ENCODE measurements around the gene NHSL2. TPM values are rescaled to one million over a fixed set of nuclear protein-coding genes. Genes with fewer than 3 reads are reported as not detected.

NHSL2 gene
- total RNA-seq, 2 experiments from 2014 or later: 0.58 to 0.88 TPM

- H3K4me1 Mint-ChIP-seq (ENCODE audit: low read depth): peaks cover 7% of the 10 kb centered on the region
- POLR2A ChIA-PET: no interaction called here
- H3K27me3 Mint-ChIP-seq: peaks cover 3% of the 10 kb centered on the region
- CTCF ChIA-PET: interaction anchor here (1.2 to 7.7 kb wide), 3 partner anchors 10 to 96 kb away, joined by 3 to 40 read pairs (median 3); no protein-coding TSS in a partner anchor
- intact Hi-C loops (cut with micrococcal nuclease): no loop called here
- H3K4me3 Mint-ChIP-seq: no peak overlapping the region
- ATAC-seq (no peak), DNase-seq (no peak)
- TF ChIP-seq CTCF (IDR thresholded peaks at IDR 0.05): no peak
- H3K36me3 Mint-ChIP-seq (ENCODE audit: low read depth): no peaks in the 10 kb centered on the region
- H3K27ac Mint-ChIP-seq: no peak overlapping the region
- H3K9me3 Mint-ChIP-seq: no peaks in the 10 kb centered on the region
Measured at GRCh38 chrX:72030431-72030830, 119.8 kb downstream of the NHSL2 start.

- no peaks in the 10 kb centered on the region for H3K36me3 Mint-ChIP-seq (ENCODE audit: low read depth)
- ChIA-PET CTCF (interaction anchor here (0.9 to 7.7 kb wide), 3 partner anchors 11 to 95 kb away, joined by 3 to 40 read pairs (median 3); no protein-coding TSS in a partner anchor), POLR2A (no interaction called here)
- no peak overlapping the region for H3K27ac Mint-ChIP-seq
- TF ChIP-seq CTCF (IDR thresholded peaks at IDR 0.05): no peak
- H3K4me3 Mint-ChIP-seq: no peak overlapping the region
- H3K4me1 Mint-ChIP-seq (ENCODE audit: low read depth): peaks cover 7% of the 10 kb centered on the region
- H3K9me3 Mint-ChIP-seq: no peaks in the 10 kb centered on the region
- H3K27me3 Mint-ChIP-seq: peaks cover 1% of the 10 kb centered on the region
- intact Hi-C loops (cut with micrococcal nuclease): no loop called here
- DNase-seq (no peak), ATAC-seq (no peak)
Measured at GRCh38 chrX:72031118-72031517, 120.5 kb downstream of the NHSL2 start.

GRCh38 chrX:72031634-72032033 is 121.0 kb downstream of the NHSL2 start:
- no peak for ATAC-seq
- ChIA-PET CTCF (interaction anchor here (0.9 to 7.7 kb wide), 3 partner anchors 11 to 95 kb away, joined by 3 to 40 read pairs (median 3); no protein-coding TSS in a partner anchor), POLR2A (no interaction called here)
- Mint-ChIP-seq H3K4me1 (ENCODE audit: low read depth) (peaks cover 2% of the 10 kb centered on the region), H3K4me3 (no peak overlapping the region), H3K9me3 (peaks cover 2% of the 10 kb centered on the region), H3K36me3 (ENCODE audit: low read depth) (no peaks in the 10 kb centered on the region), H3K27ac (no peak overlapping the region), H3K27me3 (peaks cover 3% of the 10 kb centered on the region)
- intact Hi-C loops (cut with micrococcal nuclease): no loop called here
- DNase-seq: no peak
- no peak for TF ChIP-seq CTCF (IDR thresholded peaks at IDR 0.05)

GRCh38 chrX:72037601-72038000 is 127.0 kb downstream of the NHSL2 start:
- POLR2A ChIA-PET: no interaction called here
- TF ChIP-seq CTCF (IDR thresholded peaks at IDR 0.05): no peak
- no peak overlapping the region for H3K4me3 Mint-ChIP-seq
- DNase-seq (no peak), ATAC-seq (no peak)
- H3K9me3 Mint-ChIP-seq: peaks cover 5% of the 10 kb centered on the region
- no peak overlapping the region for H3K27ac Mint-ChIP-seq
- H3K27me3 Mint-ChIP-seq: peaks cover 4% of the 10 kb centered on the region
- intact Hi-C loops (cut with micrococcal nuclease): no loop called here
- H3K4me1 Mint-ChIP-seq (ENCODE audit: low read depth): no peaks in the 10 kb centered on the region
- CTCF ChIA-PET: interaction anchor here (1.4 kb wide), 1 partner anchor 18 kb away, joined by 3 read pairs; no protein-coding TSS in a partner anchor
- no peaks in the 10 kb centered on the region for H3K36me3 Mint-ChIP-seq (ENCODE audit: low read depth)

- ChIA-PET POLR2A (no interaction called here), CTCF (interaction anchor here (1.4 kb wide), 1 partner anchor 19 kb away, joined by 3 read pairs; no protein-coding TSS in a partner anchor)
- DNase-seq (no peak), ATAC-seq (no peak)
- intact Hi-C loops (cut with micrococcal nuclease): no loop called here
- Mint-ChIP-seq H3K4me1 (ENCODE audit: low read depth) (no peaks in the 10 kb centered on the region), H3K36me3 (ENCODE audit: low read depth) (no peaks in the 10 kb centered on the region), H3K27ac (no peak overlapping the region), H3K4me3 (no peak overlapping the region), H3K27me3 (peaks cover 4% of the 10 kb centered on the region), H3K9me3 (peaks cover 5% of the 10 kb centered on the region)
- no peak for TF ChIP-seq CTCF (IDR thresholded peaks at IDR 0.05)
Measured at GRCh38 chrX:72038016-72038415, 127.4 kb downstream of the NHSL2 start.
